Endodermal cell (in vitro differentiated cells): ENCODE measurements around the gene PRSS57. TPM values are rescaled to one million over a fixed set of nuclear protein-coding genes. Genes with fewer than 3 reads are reported as not detected.

ENCODE experiments used
- DNase-seq: peaks from one replicate; pipeline ENCODE4 v3.0.0-alpha.2; 2017
- H3K27ac ChIP-seq: 2 replicates; pipeline ENCODE4 v1.5.1; 2013; ENCODE audit warnings: mild to moderate bottlenecking, low read depth, low read length, moderate library complexity
- H3K27me3 ChIP-seq: 2 replicates; pipeline ENCODE4 v1.6.1; 2013; ENCODE audit warnings: mild to moderate bottlenecking, low read length, moderate library complexity; ENCODE audit not compliant: insufficient read depth, control insufficient read depth, poor library complexity, severe bottlenecking
- H3K36me3 ChIP-seq: 2 replicates; pipeline ENCODE4 v1.7.0; 2013; ENCODE audit warnings: mild to moderate bottlenecking, low read length, moderate library complexity; ENCODE audit not compliant: control insufficient read depth, insufficient read depth
- H3K4me1 ChIP-seq: one replicate; pipeline ENCODE4 v1.7.0; 2013; ENCODE audit warnings: low read length; ENCODE audit not compliant: control insufficient read depth, insufficient read depth
- H3K4me3 ChIP-seq: 2 replicates; pipeline ENCODE4 v1.5.1; 2013; ENCODE audit warnings: mild to moderate bottlenecking, low read length, moderate library complexity
- H3K9ac ChIP-seq: 2 replicates; pipeline ENCODE4 v1.6.1; 2013; ENCODE audit warnings: mild to moderate bottlenecking, low read length, moderate library complexity; ENCODE audit not compliant: poor library complexity, severe bottlenecking; ENCODE audit errors: extremely low read depth
- H3K9me3 ChIP-seq: 2 replicates; pipeline ENCODE4 v1.6.1; 2013; ENCODE audit warnings: mild to moderate bottlenecking, low read length, moderate library complexity; ENCODE audit not compliant: control insufficient read depth
- H3K27ac Mint-ChIP-seq: 2 replicates; pipeline ENCODE4 v1.8.0; 2020; ENCODE audit warnings: mixed read lengths
- H3K27me3 Mint-ChIP-seq: 2 replicates; pipeline ENCODE4 v1.8.0; 2021; ENCODE audit warnings: mild to moderate bottlenecking, mixed read lengths; ENCODE audit not compliant: insufficient read depth
- H3K36me3 Mint-ChIP-seq: 2 replicates; pipeline ENCODE4 v1.8.0; 2020; ENCODE audit warnings: low read depth, mixed read lengths
- H3K4me1 Mint-ChIP-seq: 2 replicates; pipeline ENCODE4 v1.8.0; 2020; ENCODE audit warnings: mixed read lengths
- H3K4me3 Mint-ChIP-seq: 2 replicates; pipeline ENCODE4 v1.8.0; 2020; ENCODE audit warnings: mild to moderate bottlenecking, moderate library complexity, mixed read lengths
- H3K9me3 Mint-ChIP-seq: 2 replicates; pipeline ENCODE4 v1.8.0; 2020; ENCODE audit warnings: mild to moderate bottlenecking, mixed read lengths
- WGBS, 2 experiments: methylation state at CpG; one replicate each; pipeline versions ENCODE4 v1.1.5 to v1.1.7; 2013; ENCODE audit warnings: missing lambda C conversion rate in 2 of 2, mixed read lengths in 1 of 2; ENCODE audit not compliant: insufficient coverage in 1 of 2, insufficient read length in 1 of 2; 5-methylcytosine and 5-hydroxymethylcytosine counted together
- total RNA-seq, 2 donors: library from RNA; stranded (reverse); fragmentation: NEBNext Ultra II Directional in 1 of 2; extraction: Animal tissue kit (Norgen Biotek cat#: 25700) in 1 of 2; gene quantifications; 2 replicates in 1 of 2; 3 replicates in 1 of 2; pipeline ENCODE4 v1.2.1, GENCODE V29; 2021
- TF ChIP-seq, protein P1 (sequence below): fragments of 200-600 bp; sonication (generic); conservative IDR thresholded peaks from 2 replicates; pipeline ENCODE4 v1.5.0; 2021; ENCODE audit warnings: antibody characterized with exemption, mild to moderate bottlenecking

Gene PRSS57
- total RNA-seq, 2 donors from 2014 or later = not detected

DNA sequence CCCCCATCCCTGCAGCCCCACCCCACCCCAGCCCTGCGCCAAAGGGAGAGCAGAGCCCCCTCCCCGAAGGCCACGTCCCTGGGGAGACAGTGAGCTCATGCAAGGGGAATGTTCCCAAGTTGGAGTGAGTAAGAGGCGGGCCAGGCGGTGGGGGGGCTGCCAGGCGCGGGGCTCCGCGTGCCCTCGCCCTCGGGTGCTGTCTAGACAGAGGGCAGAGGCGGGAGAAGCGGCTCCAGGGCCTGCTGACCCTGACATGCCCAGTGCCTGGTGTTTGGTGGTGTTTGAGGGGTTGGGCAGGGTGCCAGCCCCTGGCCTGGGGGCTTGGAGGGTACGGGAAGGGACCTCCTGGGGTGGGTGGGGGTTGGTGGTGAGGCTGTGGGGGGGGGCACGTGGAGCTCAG lies 18.1 kb downstream of the PRSS57 start:
- 19 to 47% methylated on average over 4 to 14 of the region's 15 CpGs for WGBS, 2 experiments

DNA sequence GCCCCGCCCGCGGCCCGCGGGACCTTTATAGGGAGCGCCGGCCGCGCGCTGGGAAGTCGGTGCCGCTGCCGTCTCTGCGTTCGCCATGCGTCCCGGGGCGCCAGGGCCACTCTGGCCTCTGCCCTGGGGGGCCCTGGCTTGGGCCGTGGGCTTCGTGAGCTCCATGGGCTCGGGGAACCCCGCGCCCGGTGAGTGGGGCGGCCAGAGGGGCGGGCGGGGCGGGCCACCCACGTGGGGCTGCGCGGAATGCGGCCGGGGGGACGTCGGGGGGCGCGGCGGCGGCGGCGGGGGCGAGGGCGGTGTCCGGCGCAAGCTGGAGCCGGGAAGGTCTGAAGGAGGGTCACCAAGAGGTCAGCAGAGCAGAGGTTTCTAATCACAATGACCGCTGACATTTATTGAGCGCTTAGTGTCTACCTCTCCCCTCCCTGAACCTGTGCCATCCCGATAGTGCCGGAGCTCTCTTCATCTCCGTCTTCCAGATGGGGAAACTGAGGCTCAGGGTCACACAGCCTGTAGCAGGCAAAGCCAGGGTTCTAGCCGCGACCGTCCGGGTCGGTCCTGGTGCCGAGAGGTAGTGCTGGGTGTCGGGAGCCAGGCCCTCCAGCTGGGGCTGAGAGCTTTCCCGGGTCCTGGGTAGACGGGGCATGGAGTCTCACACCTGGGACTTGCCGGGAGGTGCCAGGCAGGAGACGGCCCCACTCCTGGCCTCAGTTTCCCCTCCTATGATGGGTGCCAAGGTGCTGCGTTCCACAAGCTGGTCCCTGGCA lies 18.7 kb downstream of the PRSS57 start, which contains the start of gene FSTL3:
Gene FSTL3 (plus strand): TSS at position 54 of the 767 bp plus-strand sequence. CDS start 32 bp downstream, at position 86.
- no peaks in the 10 kb centered on the region for H3K4me1 ChIP-seq
- H3K4me1 Mint-ChIP-seq = peaks cover 4% of the 10 kb centered on the region
- H3K9me3 Mint-ChIP-seq = no peaks in the 10 kb centered on the region
- no peaks in the 10 kb centered on the region for H3K36me3 Mint-ChIP-seq
- H3K4me3 Mint-ChIP-seq = peak within 1 kb of the TSS; percentile 35
- H3K36me3 ChIP-seq = no peaks in the 10 kb centered on the region
- H3K27ac ChIP-seq = no peak within 1 kb of the TSS
- WGBS, 2 experiments = 21 to 49% methylated on average over 20 to 63 of the region's 63 CpGs
- H3K27ac Mint-ChIP-seq = no peak within 1 kb of the TSS
- no peaks in the 10 kb centered on the region for H3K9me3 ChIP-seq
- peak; percentile 52 for DNase-seq
- H3K27me3 Mint-ChIP-seq = peaks cover 29% of the 10 kb centered on the region
- peaks cover 16% of the 10 kb centered on the region for H3K27me3 ChIP-seq
- H3K4me3 ChIP-seq = no peak within 1 kb of the TSS
- no peak within 1 kb of the TSS for H3K9ac ChIP-seq
- TF ChIP-seq, protein P1, sequence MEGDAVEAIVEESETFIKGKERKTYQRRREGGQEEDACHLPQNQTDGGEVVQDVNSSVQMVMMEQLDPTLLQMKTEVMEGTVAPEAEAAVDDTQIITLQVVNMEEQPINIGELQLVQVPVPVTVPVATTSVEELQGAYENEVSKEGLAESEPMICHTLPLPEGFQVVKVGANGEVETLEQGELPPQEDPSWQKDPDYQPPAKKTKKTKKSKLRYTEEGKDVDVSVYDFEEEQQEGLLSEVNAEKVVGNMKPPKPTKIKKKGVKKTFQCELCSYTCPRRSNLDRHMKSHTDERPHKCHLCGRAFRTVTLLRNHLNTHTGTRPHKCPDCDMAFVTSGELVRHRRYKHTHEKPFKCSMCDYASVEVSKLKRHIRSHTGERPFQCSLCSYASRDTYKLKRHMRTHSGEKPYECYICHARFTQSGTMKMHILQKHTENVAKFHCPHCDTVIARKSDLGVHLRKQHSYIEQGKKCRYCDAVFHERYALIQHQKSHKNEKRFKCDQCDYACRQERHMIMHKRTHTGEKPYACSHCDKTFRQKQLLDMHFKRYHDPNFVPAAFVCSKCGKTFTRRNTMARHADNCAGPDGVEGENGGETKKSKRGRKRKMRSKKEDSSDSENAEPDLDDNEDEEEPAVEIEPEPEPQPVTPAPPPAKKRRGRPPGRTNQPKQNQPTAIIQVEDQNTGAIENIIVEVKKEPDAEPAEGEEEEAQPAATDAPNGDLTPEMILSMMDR = no peak

More for the DNA sequence above, 18.1 kb downstream of the PRSS57 start:
- Histone ChIP-seq H3K9ac (no peak overlapping the region), H3K27ac (no peak overlapping the region), H3K4me1 (no peaks in the 10 kb centered on the region), H3K27me3 (peaks cover 16% of the 10 kb centered on the region), H3K36me3 (no peaks in the 10 kb centered on the region), H3K9me3 (no peaks in the 10 kb centered on the region), H3K4me3 (no peak overlapping the region)
- Mint-ChIP-seq H3K36me3 (no peaks in the 10 kb centered on the region), H3K4me1 (peaks cover 4% of the 10 kb centered on the region), H3K27ac (no peak overlapping the region), H3K4me3 (no peak overlapping the region), H3K27me3 (peaks cover 29% of the 10 kb centered on the region), H3K9me3 (no peaks in the 10 kb centered on the region)
- TF ChIP-seq, protein P1 = no peak
- DNase-seq = peak; percentile 52

DNA sequence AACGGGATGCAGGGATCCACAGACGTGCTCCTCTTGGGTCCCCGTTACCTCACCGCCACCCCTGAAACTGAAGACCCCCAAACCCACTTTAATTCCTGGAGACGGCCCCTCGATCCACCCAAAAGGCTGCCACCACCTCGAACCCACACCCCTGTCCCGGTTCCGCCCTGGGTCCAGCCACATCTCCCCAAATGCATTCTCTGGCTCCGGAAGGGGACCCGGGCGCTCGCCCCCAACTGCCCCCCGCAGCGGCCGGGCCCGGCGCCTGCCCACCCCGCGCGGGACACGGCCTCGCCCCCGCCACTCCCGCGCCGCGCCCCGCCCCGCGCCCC lies 19.3 kb downstream of the PRSS57 start:
- H3K9me3 Mint-ChIP-seq = no peaks in the 10 kb centered on the region
- H3K4me1 Mint-ChIP-seq = peaks cover 4% of the 10 kb centered on the region
- no peaks in the 10 kb centered on the region for H3K36me3 ChIP-seq
- peaks cover 29% of the 10 kb centered on the region for H3K27me3 Mint-ChIP-seq
- 33 to 59% methylated on average over 2 to 31 of the region's 31 CpGs for WGBS, 2 experiments
- peak overlapping the region; percentile 35 for H3K4me3 Mint-ChIP-seq
- H3K27ac ChIP-seq = no peak overlapping the region
- DNase-seq = no peak
- H3K27me3 ChIP-seq = peaks cover 16% of the 10 kb centered on the region
- H3K9me3 ChIP-seq = no peaks in the 10 kb centered on the region
- H3K36me3 Mint-ChIP-seq = no peaks in the 10 kb centered on the region
- no peak overlapping the region for H3K4me3 ChIP-seq
- no peaks in the 10 kb centered on the region for H3K4me1 ChIP-seq
- TF ChIP-seq, protein P1 = no peak
- H3K9ac ChIP-seq = no peak overlapping the region
- no peak overlapping the region for H3K27ac Mint-ChIP-seq
